Pons (tissue), 1 donor: ENCODE data around the gene ASS1.

Experiments
- DNase-seq: peaks from one replicate; pipeline ENCODE4 v3.0.0-alpha.2; 2016; ENCODE audit warnings: low spot score

The ASS1 gene

GRCh38 chr9:130473566-130473965 lies 28.8 kb downstream of the ASS1 start:
- DNase-seq: no peak

DNA sequence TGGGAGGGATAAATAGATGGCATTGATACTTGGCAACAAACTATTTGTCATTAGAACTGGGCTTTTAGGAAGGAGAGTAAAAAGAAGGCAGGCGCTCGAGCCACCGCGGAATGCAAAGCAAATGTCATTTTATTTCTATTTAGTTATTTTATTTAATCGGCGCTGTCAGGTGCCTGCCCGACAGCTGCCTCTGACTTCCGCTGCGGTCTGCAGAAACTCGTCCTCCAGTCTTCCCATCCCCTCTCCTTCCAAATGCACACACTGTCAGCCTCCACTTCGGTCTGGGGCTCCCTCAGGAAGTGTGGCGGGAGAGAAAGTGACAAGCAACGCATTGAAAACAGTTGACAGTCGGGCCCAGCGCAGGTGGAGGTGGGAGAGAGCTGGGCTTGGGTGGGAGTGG lies 29.3 kb downstream of the ASS1 start:
- DNase-seq: no peak

DNA sequence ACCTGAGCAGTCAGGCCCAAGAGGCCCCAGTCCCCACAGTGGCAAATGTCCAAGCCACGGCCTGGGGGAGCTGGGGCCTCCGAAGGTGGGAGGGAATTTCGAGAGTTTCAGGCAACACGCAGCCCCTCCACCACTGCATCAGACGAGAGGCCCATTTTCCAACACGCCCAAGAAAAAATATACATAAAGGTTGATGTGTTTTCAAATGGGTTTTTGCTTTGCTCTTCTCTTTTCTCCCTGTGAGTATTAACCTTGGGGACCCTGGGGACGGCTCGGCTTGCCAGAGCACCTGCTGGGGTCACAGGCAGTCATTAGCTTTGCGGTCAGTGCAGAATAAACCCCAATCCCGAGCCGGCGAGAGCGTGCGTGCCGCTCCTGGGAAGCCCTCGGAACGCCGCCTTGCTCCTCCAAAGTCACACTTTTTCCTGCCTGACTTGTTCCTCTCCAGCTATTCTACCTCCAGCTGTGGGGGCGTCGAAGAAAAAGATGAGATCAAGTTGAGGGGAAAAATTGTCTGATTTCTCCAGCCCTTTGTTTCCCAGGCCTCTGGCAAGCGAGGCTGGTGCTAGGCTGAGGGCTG lies 31.5 kb downstream of the ASS1 start:
- no peak for DNase-seq

DNA sequence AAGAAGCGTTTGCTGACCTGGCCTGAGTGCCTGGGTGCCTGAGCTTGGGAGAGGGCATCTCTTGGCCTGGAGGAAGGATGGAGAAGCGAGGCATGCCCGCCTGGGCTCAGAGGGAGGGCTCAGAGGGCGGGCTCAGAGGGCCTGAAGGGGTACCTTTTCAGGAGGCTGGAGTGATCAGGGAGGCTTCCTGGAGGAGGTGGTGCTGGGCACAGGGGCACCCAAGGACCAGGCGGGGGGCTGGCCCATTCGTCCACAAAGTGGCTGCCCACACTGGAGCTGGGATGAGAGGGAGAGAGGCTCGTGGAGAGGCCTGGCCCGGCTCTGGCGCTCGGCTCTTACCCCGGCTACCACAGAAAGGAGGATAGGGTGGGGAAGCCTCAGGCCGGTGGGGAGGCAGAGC lies 32.8 kb downstream of the ASS1 start:
- DNase-seq: no peak

DNA sequence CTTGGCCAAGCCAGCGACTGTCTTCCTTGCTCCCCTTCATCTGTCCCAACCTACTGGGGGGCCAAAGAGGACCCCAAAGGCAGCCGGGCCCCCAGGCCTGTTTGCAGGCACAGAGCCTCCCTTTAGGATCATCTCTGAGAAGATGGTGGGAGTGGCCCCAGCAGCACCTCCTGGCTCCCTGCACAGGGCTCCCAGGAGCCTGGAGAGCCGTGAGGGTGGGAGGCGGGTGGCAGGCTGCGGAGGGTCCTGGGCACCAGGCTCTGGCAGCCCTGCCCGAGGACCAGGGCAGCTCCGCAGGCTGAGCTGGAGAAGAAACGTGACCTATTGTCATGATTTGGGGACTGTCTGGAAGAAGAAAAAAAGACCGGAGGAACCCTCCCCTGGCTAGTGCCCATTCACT lies 33.4 kb downstream of the ASS1 start:
- no peak for DNase-seq

DNA sequence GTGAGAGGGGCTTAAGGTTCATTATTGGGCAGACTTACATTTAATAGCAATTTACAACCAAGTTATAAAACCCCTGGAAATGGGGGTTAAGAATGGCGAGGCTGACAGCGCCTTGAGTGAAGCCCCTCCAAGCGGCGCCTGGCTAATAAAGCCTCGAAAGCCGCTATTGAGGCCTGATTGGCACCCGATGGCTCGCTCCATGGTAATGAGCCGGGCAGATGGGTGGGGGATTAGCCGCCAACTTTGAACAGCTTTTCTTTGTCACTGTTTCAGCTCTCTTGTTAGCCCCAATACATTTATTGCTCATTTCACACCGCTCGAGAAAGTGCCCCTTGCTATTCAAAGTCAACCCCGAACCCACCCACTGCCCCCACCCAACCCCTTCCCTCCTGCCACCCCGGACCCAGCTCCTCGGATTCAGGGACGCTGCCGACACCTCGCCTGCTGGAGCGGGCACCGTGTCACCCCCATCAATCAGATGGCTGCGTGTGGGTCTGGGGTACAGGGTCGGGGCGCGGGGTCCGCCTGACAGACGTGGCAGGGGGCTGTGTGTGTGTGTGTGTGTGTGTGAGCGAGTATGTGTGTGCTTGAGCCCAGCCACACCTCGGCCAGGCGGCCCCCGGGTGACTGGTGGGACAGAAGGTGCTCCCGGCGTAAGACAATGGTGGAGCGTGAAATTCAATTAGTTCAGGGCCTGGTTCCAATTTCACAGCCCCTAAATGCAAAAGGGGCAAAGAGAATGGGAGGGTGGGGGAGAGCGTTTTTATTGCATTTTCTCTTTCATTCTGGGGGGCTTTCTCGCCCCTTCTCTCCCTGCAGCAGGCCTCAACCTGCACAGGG lies 34.2 kb downstream of the ASS1 start:
- no peak for DNase-seq

GRCh38 chr9:130479587-130479986 lies 34.8 kb downstream of the ASS1 start:
- no peak for DNase-seq

- no peak for DNase-seq
These were observed 35.9 kb downstream of the ASS1 start for GRCh38 chr9:130480673-130481072.

DNA sequence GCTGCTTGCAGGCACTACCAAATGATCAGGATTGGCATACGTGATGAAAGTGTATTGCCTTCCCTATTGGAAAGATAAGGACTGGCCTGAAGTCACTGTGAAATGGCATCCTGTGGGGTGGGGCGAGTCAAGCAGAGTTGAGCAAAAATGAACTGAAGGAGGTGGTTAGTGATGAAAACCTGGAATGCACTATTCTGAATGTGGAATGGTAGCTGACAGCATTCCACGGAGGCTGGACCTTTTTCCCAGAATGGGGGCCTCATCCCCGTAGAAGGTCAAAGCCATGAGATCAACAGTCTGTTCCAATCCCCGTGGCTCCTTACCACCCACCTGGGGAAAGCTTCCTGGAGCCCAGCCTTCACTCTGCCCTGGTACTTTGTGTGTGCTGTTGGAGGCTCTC lies 37.7 kb downstream of the ASS1 start:
- DNase-seq: no peak

GRCh38 chr9:130483371-130483971 lies 38.7 kb downstream of the ASS1 start:
- no peak for DNase-seq

GRCh38 chr9:130484362-130485072 lies 39.8 kb downstream of the ASS1 start:
- DNase-seq: no peak

DNA sequence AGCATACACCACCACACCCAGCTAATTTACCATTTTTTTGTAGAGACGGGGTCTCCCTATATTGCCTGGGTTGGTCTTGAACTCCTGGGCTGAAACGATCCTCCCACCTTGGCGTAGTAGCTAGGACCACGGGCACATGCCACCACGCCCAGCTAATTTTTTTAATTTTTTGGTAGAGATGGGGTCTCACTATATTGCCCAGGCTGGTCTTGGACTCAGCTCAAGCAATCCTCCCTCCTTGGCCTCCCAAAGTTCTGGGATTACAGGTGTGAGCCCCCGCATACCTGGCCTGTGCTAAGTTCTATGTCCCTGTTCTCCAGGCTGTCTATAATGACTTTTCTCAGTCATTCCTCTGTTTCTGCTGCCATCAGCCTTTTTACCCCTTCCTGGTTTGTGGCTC lies 41.3 kb downstream of the ASS1 start:
- no peak for DNase-seq

- no peak for DNase-seq
These were observed 42.7 kb downstream of the ASS1 start for GRCh38 chr9:130487500-130487899.

DNA sequence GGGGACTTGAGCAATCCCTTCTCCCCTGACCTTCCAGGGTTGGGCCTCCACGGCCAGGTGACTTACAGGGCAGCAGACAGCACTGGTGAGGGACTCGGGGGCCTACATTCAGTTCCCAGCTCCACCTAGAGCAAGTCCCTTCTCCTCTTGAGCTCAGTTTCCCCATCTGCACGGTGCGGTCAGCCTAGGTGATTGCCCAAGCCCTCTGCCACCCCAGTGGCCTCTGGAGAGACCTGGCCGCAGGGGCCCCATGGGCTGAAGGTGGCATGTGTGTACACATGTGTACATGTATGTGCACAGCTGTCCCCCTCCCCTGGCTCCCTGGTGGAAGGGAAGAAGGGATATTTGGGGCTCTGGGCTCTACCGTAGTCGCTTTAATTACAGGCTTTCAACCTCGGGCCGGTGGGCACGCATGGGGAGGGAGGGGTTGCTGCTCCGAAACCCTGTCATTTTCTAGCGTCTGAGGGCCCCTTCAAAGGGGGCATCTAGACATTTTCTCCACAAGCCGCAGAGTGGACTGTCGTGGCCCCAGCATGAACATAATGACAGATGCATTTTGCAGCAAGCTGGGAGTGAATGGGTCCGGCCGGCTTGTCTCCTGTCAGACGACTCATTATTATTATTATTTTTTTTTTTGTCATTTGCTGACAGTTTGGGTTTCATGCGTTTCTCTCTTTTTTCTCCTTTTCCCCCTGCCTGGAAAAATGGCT lies 44.0 kb downstream of the ASS1 start:
- no peak for DNase-seq

GRCh38 chr9:130490981-130491380 lies 46.2 kb downstream of the ASS1 start:
- DNase-seq: no peak

GRCh38 chr9:130491830-130492482 lies 47.2 kb downstream of the ASS1 start:
- no peak for DNase-seq

DNA sequence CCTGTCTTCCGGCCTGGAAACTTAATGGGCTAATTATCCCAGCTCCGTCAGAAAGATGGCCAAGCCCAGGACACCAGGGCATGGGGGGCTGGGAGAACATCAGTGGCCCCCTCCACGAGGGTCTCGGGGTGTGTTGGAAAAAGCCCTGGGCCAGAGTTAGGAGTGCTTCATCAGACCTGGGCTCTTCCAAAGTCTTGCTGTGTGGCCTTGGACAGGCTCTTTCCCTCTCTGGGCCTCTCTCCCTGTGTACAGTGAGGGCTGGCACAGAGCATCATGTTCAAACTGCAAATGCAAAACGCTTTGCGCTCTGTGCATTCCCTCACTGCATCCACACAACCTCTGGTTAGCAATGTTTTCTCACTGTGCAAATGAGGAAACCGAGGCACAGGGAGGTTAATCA lies 48.3 kb downstream of the ASS1 start:
- no peak for DNase-seq

DNA sequence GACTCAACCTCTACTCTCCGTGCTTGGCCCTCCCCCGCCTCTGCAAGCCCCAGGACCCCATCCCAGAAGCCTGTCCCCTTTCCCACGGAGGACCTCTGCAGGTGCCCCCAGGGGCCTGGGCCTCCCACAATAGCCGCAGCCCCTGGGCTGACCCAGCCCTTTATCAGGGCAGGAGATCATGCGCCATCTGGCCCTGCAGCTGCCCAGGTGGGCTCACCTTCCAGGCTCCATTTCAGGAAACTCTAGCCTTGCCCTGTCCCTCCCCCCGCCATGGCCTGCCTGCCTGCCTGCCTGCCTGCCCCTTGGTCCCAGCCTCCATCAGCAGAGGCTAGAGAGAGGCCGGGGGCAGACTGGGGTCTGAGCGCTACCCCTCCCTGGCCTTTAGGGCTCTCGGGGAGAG lies 48.7 kb downstream of the ASS1 start:
- DNase-seq: no peak

DNA sequence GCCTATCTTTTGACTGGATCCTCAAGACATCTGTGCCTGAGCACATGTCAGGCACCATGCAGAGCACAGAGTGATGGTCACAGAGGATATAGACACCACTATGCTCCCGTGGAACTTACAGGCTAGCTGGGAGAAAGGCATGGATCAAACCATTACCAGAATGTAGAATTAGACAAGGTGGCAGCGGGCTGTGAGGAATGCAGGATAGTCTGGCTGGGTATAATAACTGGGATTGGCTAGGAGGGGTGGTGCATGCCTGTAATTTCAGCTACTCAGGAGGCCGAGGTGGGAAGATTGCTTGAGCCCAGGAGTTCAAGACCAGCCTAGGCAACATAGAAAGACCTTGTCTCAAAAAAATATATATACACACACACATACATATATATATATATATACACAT lies 50.3 kb downstream of the ASS1 start:
- no peak for DNase-seq

DNA sequence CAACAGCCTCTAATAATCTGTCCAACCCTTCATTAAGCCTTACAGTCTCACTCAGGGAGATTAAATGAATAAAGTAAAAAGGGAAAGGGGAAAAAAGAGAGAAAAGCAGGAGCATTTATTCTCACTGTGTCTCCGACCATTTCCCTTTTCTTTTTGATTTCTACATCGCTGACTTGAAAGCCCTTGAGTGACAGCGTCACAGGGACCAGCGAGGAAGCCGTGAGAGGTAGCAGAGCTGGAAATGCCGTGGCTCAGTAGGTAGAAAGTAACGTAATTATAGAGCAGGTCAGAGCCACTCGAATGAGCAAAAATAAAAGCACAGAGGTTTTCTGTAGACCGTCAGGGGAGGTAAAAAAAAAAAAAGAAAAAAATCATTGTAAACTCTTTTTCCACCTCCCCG lies 52.4 kb downstream of the ASS1 start:
- no peak for DNase-seq

- DNase-seq: no peak
These were observed 53.6 kb downstream of the ASS1 start for GRCh38 chr9:130498298-130498917.
